ENCODE data around the gene ARAP1.

The ARAP1 gene

GRCh38 chr11:72742513-72743320 lies 9.5 kb downstream of the ARAP1 start:
- DNase-seq (ENCODE audit: low spot score): no peak

- no peak for DNase-seq (ENCODE audit: low spot score)
These were observed 10.2 kb downstream of the ARAP1 start for GRCh38 chr11:72741849-72742512.

GRCh38 chr11:72741429-72741833 lies 10.8 kb downstream of the ARAP1 start:
- DNase-seq (ENCODE audit: low spot score): peak; percentile 69

GRCh38 chr11:72740562-72741428 lies 11.4 kb downstream of the ARAP1 start:
- peak; percentile 41 for DNase-seq (ENCODE audit: low spot score)

- no peak for DNase-seq (ENCODE audit: low spot score)
These were observed 12.2 kb downstream of the ARAP1 start for GRCh38 chr11:72740060-72740424.

GRCh38 chr11:72739240-72740059 lies 12.8 kb downstream of the ARAP1 start:
- no peak for DNase-seq (ENCODE audit: low spot score)

GRCh38 chr11:72738199-72739141 lies 13.7 kb downstream of the ARAP1 start:
- DNase-seq (ENCODE audit: low spot score): no peak

- DNase-seq (ENCODE audit: low spot score): no peak
These were observed 14.9 kb downstream of the ARAP1 start for GRCh38 chr11:72737336-72737735.

- no peak for DNase-seq (ENCODE audit: low spot score)
These were observed 15.6 kb downstream of the ARAP1 start for GRCh38 chr11:72736452-72737069.

- no peak for DNase-seq (ENCODE audit: low spot score)
These were observed 16.6 kb downstream of the ARAP1 start for GRCh38 chr11:72735495-72736027.

- DNase-seq (ENCODE audit: low spot score): no peak
These were observed 19.9 kb downstream of the ARAP1 start for GRCh38 chr11:72732329-72732728.

- DNase-seq (ENCODE audit: low spot score): no peak
These were observed 21.5 kb downstream of the ARAP1 start for GRCh38 chr11:72730737-72731136.

- DNase-seq (ENCODE audit: low spot score): no peak
These were observed 22.0 kb downstream of the ARAP1 start for GRCh38 chr11:72730243-72730642.

- DNase-seq (ENCODE audit: low spot score): no peak
These were observed 24.7 kb downstream of the ARAP1 start for GRCh38 chr11:72727521-72727920.

- DNase-seq (ENCODE audit: low spot score): no peak
These were observed 25.7 kb downstream of the ARAP1 start for GRCh38 chr11:72726266-72727220.

- DNase-seq (ENCODE audit: low spot score): no peak
These were observed 26.5 kb downstream of the ARAP1 start for GRCh38 chr11:72725724-72726028.

GRCh38 chr11:72724851-72725723 lies 27.1 kb downstream of the ARAP1 start:
- peak; percentile 82 for DNase-seq (ENCODE audit: low spot score)

- DNase-seq (ENCODE audit: low spot score): no peak
These were observed 28.1 kb downstream of the ARAP1 start for GRCh38 chr11:72724021-72724551.
